Keratinocyte (primary cell): ENCODE measurements around the gene MMD. TPM values are rescaled to one million over a fixed set of nuclear protein-coding genes. Genes with fewer than 3 reads are reported as not detected.

Experiments
- DNase-seq: peaks from one replicate; pipeline ENCODE4 v3.0.0-alpha.2; 2011; ENCODE audit warnings: low read depth, missing footprints, low spot score
- FAIRE-seq: peaks from 2 replicates; lab custom pipeline; 2011; peaks lifted over from hg19 to GRCh38; lab: Jason Lieb, UNC
- H2AFZ ChIP-seq: 2 replicates; pipeline ENCODE4 v1.6.0; 2012; ENCODE audit warnings: low read length, control low read depth, inconsistent platforms; ENCODE audit not compliant: control insufficient read depth
- H3K27ac ChIP-seq: 2 replicates; pipeline ENCODE4 v1.5.1; 2011; ENCODE audit warnings: low read length; ENCODE audit not compliant: control insufficient read depth, insufficient read depth
- H3K27me3 ChIP-seq: 3 replicates; pipeline ENCODE4 v1.6.0; 2011; ENCODE audit warnings: low read length; ENCODE audit not compliant: control insufficient read depth, insufficient read depth; ENCODE audit errors: extremely low read depth
- H3K36me3 ChIP-seq, 2 experiments: 2 replicates in 1 of 2; 3 replicates in 1 of 2; pipeline ENCODE4 v1.5.1; 2011; ENCODE audit warnings: low read length in 2 of 2, mild to moderate bottlenecking in 1 of 2; ENCODE audit not compliant: control insufficient read depth in 2 of 2, insufficient read depth in 2 of 2; ENCODE audit errors: extremely low read depth in 1 of 2
- H3K4me1 ChIP-seq: 3 replicates; pipeline ENCODE4 v1.5.1; 2011; ENCODE audit warnings: low read length; ENCODE audit not compliant: control insufficient read depth, insufficient read depth; ENCODE audit errors: extremely low read depth
- H3K4me2 ChIP-seq: 3 replicates; pipeline ENCODE4 v1.6.0; 2011; ENCODE audit warnings: low read depth, low read length; ENCODE audit not compliant: control insufficient read depth, insufficient read depth; ENCODE audit errors: extremely low read depth
- H3K4me3 ChIP-seq, 3 experiments: fragments of 200-600 bp in 1 of 3; sonication (generic) in 1 of 3; 2 replicates in 2 of 3; 3 replicates in 1 of 3; pipeline ENCODE4 v1.5.1; 2011 to 2016; ENCODE audit warnings: low read length in 3 of 3, mild to moderate bottlenecking in 3 of 3, control low read depth in 2 of 3, inconsistent platforms in 1 of 3, low read depth in 1 of 3, mixed read lengths in 1 of 3, mixed run types in 1 of 3, moderate library complexity in 1 of 3; ENCODE audit not compliant: control insufficient read depth in 2 of 3, insufficient read depth in 2 of 3; ENCODE audit errors: extremely low read depth in 1 of 3
- H3K79me2 ChIP-seq: 2 replicates; pipeline ENCODE4 v1.6.0; 2012; ENCODE audit warnings: low read length; ENCODE audit not compliant: control insufficient read depth, insufficient read depth
- H3K9ac ChIP-seq: 3 replicates; pipeline ENCODE4 v1.6.0; 2011; ENCODE audit warnings: low read length; ENCODE audit not compliant: control insufficient read depth, insufficient read depth; ENCODE audit errors: extremely low read depth
- H3K9me1 ChIP-seq: 3 replicates; pipeline ENCODE4 v1.6.0; 2011; ENCODE audit warnings: low read length; ENCODE audit not compliant: control insufficient read depth, insufficient read depth; ENCODE audit errors: extremely low read depth
- H3K9me3 ChIP-seq: 2 replicates; pipeline ENCODE4 v1.5.1; 2012; ENCODE audit warnings: low read depth, low read length; ENCODE audit not compliant: control insufficient read depth
- H4K20me1 ChIP-seq: 3 replicates; pipeline ENCODE4 v1.6.0; 2011; ENCODE audit warnings: low read length; ENCODE audit not compliant: control insufficient read depth, insufficient read depth; ENCODE audit errors: extremely low read depth
- EZH2 ChIP-seq: IDR thresholded peaks from one replicate; pipeline ENCODE4 v1.6.1; 2012; ENCODE audit warnings: inconsistent platforms, mild to moderate bottlenecking, low read length, moderate library complexity
- dilution Hi-C: fragments of 300-500 bp; cut with MboI; formaldehyde crosslinking; loops from one replicate; pipeline ENCODE4 v1.7.0; 2020; ENCODE audit warnings: low sequenced_read_pairs; ENCODE audit not compliant: extremely low pct_ligation_motif_present
- polyA plus RNA-seq, 5 experiments: library from polyadenylated mRNA; depleted of rRNA in 3 of 5; stranded (reverse) in 3 of 5; stranded (forward) in 1 of 5; unstranded in 1 of 5; fragments of >200 nt; gene quantifications; 1 replicate in 1 of 5; 2 replicates in 3 of 5; 3 replicates in 1 of 5; pipeline versions ENCODE4 v1.2.1 to v1.2.3, GENCODE V29; 2011 to 2012; ENCODE audit warnings: missing spikeins in 2 of 5, low read depth in 1 of 5, low replicate concordance in 1 of 5
- TF ChIP-seq, protein P1 (sequence below), 3 experiments: IDR thresholded peaks in 1 of 3; conservative IDR thresholded peaks in 1 of 3; optimal IDR thresholded peaks in 1 of 3; 2 replicates in 2 of 3; 3 replicates in 1 of 3; pipeline versions ENCODE3 to v1.5.1; 2011; ENCODE audit warnings: low read length in 3 of 3, mild to moderate bottlenecking in 3 of 3, moderate library complexity in 2 of 3, control low read depth in 1 of 3, inconsistent platforms in 1 of 3; ENCODE audit not compliant: insufficient read depth in 2 of 3; ENCODE audit errors: extremely low read depth in 1 of 3

MMD gene
- polyA plus RNA-seq, 1 donor (not counting 4 experiments of a cell fraction or from before 2014, with no cell fraction given): 6.4 TPM

DNA sequence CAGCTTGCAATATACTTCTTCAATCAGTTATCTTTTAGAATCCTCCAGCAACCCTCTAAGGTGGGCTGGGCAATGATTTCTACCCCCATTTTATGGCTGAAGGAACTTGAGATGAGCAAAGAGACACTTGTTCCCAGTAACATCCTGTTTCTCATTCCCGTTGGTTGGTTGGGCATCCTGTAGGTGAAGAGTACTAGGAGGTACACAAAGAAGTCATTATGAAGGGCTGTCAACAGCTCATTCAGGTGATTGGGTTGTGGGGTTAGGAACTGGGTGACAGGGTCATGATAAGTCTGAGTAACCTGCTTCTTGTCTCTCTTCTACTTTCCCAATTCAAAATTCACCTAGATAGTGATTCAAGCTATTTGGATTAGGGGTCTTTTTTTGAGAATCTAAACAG lies 76.5 kb downstream of the MMD start:
- no peak overlapping the region for H3K27ac ChIP-seq
- H3K79me2 ChIP-seq: no peaks in the 10 kb centered on the region
- TF ChIP-seq EZH2: no peak
- TF ChIP-seq, protein P1, sequence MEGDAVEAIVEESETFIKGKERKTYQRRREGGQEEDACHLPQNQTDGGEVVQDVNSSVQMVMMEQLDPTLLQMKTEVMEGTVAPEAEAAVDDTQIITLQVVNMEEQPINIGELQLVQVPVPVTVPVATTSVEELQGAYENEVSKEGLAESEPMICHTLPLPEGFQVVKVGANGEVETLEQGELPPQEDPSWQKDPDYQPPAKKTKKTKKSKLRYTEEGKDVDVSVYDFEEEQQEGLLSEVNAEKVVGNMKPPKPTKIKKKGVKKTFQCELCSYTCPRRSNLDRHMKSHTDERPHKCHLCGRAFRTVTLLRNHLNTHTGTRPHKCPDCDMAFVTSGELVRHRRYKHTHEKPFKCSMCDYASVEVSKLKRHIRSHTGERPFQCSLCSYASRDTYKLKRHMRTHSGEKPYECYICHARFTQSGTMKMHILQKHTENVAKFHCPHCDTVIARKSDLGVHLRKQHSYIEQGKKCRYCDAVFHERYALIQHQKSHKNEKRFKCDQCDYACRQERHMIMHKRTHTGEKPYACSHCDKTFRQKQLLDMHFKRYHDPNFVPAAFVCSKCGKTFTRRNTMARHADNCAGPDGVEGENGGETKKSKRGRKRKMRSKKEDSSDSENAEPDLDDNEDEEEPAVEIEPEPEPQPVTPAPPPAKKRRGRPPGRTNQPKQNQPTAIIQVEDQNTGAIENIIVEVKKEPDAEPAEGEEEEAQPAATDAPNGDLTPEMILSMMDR (optimal IDR thresholded peaks at IDR 0.05 in 1 of 3, IDR thresholded peaks at IDR 0.05 in 1 of 3, conservative IDR thresholded peaks at IDR 0.05 in 1 of 3; ENCODE audit: extremely low read depth in 1 of 3, insufficient read depth in 2 of 3, low read length in 3 of 3): no peak
- no peaks in the 10 kb centered on the region for H3K9me1 ChIP-seq
- FAIRE-seq (no peak), DNase-seq (no peak)
- no peaks in the 10 kb centered on the region for H3K4me1 ChIP-seq
- H3K36me3 ChIP-seq: no peaks in the 10 kb centered on the region
- H3K4me2 ChIP-seq: no peak overlapping the region
- no peak overlapping the region for H3K4me3 ChIP-seq
- no peak overlapping the region for H2AFZ ChIP-seq
- no peaks in the 10 kb centered on the region for H4K20me1 ChIP-seq
- H3K9me3 ChIP-seq: no peaks in the 10 kb centered on the region
- H3K27me3 ChIP-seq: no peaks in the 10 kb centered on the region
- H3K9ac ChIP-seq: no peak overlapping the region
- dilution Hi-C loops: no loop called here

DNA sequence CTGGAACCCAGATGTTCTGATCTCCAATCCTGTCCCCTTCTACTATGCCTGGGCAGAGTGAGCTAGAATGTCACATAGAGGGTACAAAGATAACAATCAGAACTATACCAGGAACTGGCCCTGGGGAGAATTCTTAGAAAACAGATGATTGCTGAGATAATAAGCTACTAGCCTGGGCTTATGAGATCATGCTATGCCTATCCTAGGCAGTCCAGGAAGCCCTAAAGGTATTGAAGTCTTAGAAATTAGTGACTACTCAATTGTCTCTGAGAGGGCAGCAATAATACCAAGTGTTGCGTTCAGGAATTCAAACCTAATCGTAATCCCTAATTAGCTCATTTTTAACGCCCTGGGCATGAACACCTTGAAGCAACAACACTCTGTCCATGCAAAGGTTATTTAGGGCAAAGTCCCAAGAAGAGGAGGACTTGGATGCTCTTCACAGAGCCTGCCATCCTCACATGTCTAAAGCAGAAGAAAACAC lies 77.1 kb downstream of the MMD start:
- H3K9me1 ChIP-seq: no peaks in the 10 kb centered on the region
- H3K9ac ChIP-seq: no peak overlapping the region
- no peaks in the 10 kb centered on the region for H3K36me3 ChIP-seq
- H4K20me1 ChIP-seq: no peaks in the 10 kb centered on the region
- TF ChIP-seq EZH2: no peak
- TF ChIP-seq, protein P1 (optimal IDR thresholded peaks at IDR 0.05 in 1 of 3, IDR thresholded peaks at IDR 0.05 in 1 of 3, conservative IDR thresholded peaks at IDR 0.05 in 1 of 3; ENCODE audit: extremely low read depth in 1 of 3, insufficient read depth in 2 of 3, low read length in 3 of 3): no peak
- no peak overlapping the region for H3K4me3 ChIP-seq
- no peaks in the 10 kb centered on the region for H3K4me1 ChIP-seq
- H3K79me2 ChIP-seq: no peaks in the 10 kb centered on the region
- dilution Hi-C loops: no loop called here
- no peaks in the 10 kb centered on the region for H3K9me3 ChIP-seq
- DNase-seq (no peak), FAIRE-seq (no peak)
- no peak overlapping the region for H3K4me2 ChIP-seq
- H2AFZ ChIP-seq: no peak overlapping the region
- H3K27me3 ChIP-seq: no peaks in the 10 kb centered on the region
- H3K27ac ChIP-seq: no peak overlapping the region
